Measurements from ENCODE around the gene HTRA3. TPM values are rescaled to one million over a fixed set of nuclear protein-coding genes. Genes with fewer than 3 reads are reported as not detected.

The HTRA3 gene
- total and polyA plus RNA-seq, 2 of the 8 experiments (the other 6 are each of a cell fraction or from before 2014, with no cell fraction given), result 3.2 to 5.8 TPM

- DNase-seq (ENCODE audit: low read depth in 1 of 2, low spot score in 2 of 2) (no peak), FAIRE-seq (no peak)
- H3K18ac ChIP-seq (ENCODE audit: extremely low read depth, low read length), result no peak overlapping the region
- no peak overlapping the region for H3K4me3 ChIP-seq (ENCODE audit: extremely low read depth in 1 of 4, insufficient read depth in 2 of 4, low read depth in 3 of 4, low read length in 4 of 4)
- H4K8ac ChIP-seq (ENCODE audit: extremely low read depth, insufficient read depth, low read length), result no peak overlapping the region; the same call in 1 of the 2 replicates
- H3K9ac ChIP-seq (replicated peaks in 1 of 4; ENCODE audit: extremely low read depth in 1 of 4, low read depth in 3 of 4, low read length in 3 of 4), result no peak overlapping the region
- H4K91ac ChIP-seq (replicated peaks; ENCODE audit: insufficient read length, low read length), result no peak overlapping the region
- POLR2A ChIA-PET (ENCODE audit: partially characterized antibody), result no interaction called here
- H4K20me1 ChIP-seq (replicated peaks in 1 of 2; ENCODE audit: control insufficient read depth in 1 of 2, insufficient read depth in 2 of 2, low read length in 2 of 2), result peaks cover 0 to 1% of the 10 kb centered on the region in 2 experiments
- no peaks in the 10 kb centered on the region for H3K9me3 ChIP-seq (ENCODE audit: insufficient read depth in 2 of 2, low read depth in 1 of 2, low read length in 1 of 2)
- H3K36me3 ChIP-seq (ENCODE audit: control insufficient read depth in 2 of 4, insufficient read depth in 4 of 4, low read length in 3 of 4), result no peaks in the 10 kb centered on the region
- CTCF ChIA-PET (ENCODE audit: partially characterized antibody), result interaction anchor here (0.6 to 2.1 kb wide), 4 partner anchors 20 to 460 kb away, joined by 3 to 6 read pairs (median 4); no protein-coding TSS in a partner anchor
- no peak overlapping the region for H2BK12ac ChIP-seq (ENCODE audit: low read depth, low read length)
- no peak overlapping the region for H3K4me2 ChIP-seq (ENCODE audit: insufficient read depth in 1 of 2, low read depth in 2 of 2, low read length in 2 of 2)
- H3K23ac ChIP-seq (ENCODE audit: insufficient read length), result no peak overlapping the region
- H3K27ac ChIP-seq (ENCODE audit: low read depth, low read length), result no peak overlapping the region
- no peak overlapping the region for H2BK5ac ChIP-seq (ENCODE audit: low read depth, low read length)
- no peak overlapping the region for H2BK15ac ChIP-seq (ENCODE audit: low read length)
- H3K79me1 ChIP-seq (ENCODE audit: low read depth, low read length), result no peaks in the 10 kb centered on the region
- H2BK20ac ChIP-seq (ENCODE audit: low read length), result no peak overlapping the region
- no peaks in the 10 kb centered on the region for H3K27me3 ChIP-seq (replicated peaks in 1 of 4; ENCODE audit: control insufficient read depth in 3 of 4, extremely low read depth in 1 of 4, insufficient read depth in 3 of 4, low read length in 3 of 4)
- H2BK120ac ChIP-seq (replicated peaks; ENCODE audit: low read depth, low read length), result no peak overlapping the region
- no peaks in the 10 kb centered on the region for H3K79me2 ChIP-seq (ENCODE audit: control insufficient read depth in 1 of 2, insufficient read depth in 2 of 2, low read length in 2 of 2)
- WGBS, 2 experiments (ENCODE audit: extremely low coverage in 1 of 2, insufficient coverage in 1 of 2, insufficient read length in 1 of 2, insufficient replicate concordance in 2 of 2, low coverage in 1 of 2, low lambda C conversion rate in 2 of 2, missing lambda C conversion rate in 1 of 2), result 88% methylated on average over 23 of the region's 23 CpGs; no CpG with 5 or more reads in 1 of the 2 experiments
- H2AFZ ChIP-seq (ENCODE audit: low read length), result no peak overlapping the region
- TF ChIP-seq SIN3A (conservative IDR thresholded peaks at IDR 0.05 in 1 of 2, IDR thresholded peaks at IDR 0.05 in 1 of 2; ENCODE audit: low read depth in 1 of 2, low read length in 2 of 2), result no peak
- no peak for TF ChIP-seq JUN (IDR thresholded peaks at IDR 0.05; ENCODE audit: low read depth, low read length)
- TF ChIP-seq PHF8 (conservative IDR thresholded peaks at IDR 0.05; ENCODE audit: low read depth, low read length), result no peak
- no peak for TF ChIP-seq CTCF (IDR thresholded peaks at IDR 0.05; ENCODE audit: control extremely low read depth in 1 of 3, insufficient read depth in 1 of 3, low read depth in 1 of 3, low read length in 3 of 3)
- TF ChIP-seq RBBP5 (IDR thresholded peaks at IDR 0.05; ENCODE audit: borderline replicate concordance, low read depth, low read length), result no peak
- no peak for TF ChIP-seq RAD21 (IDR thresholded peaks at IDR 0.05 in 1 of 2, conservative IDR thresholded peaks at IDR 0.05 in 1 of 2; ENCODE audit: low read depth in 2 of 2, low read length in 2 of 2)
- no peak for TF ChIP-seq BCL11A (IDR thresholded peaks at IDR 0.05; ENCODE audit: low read depth in 2 of 2, low read length in 2 of 2)
- no peak overlapping the region for H3K4ac ChIP-seq (replicated peaks; ENCODE audit: insufficient read length, low read depth, low read length)
- no peak overlapping the region for H3K56ac ChIP-seq (replicated peaks; ENCODE audit: insufficient read length, low read depth, low read length)
- H3K14ac ChIP-seq (ENCODE audit: insufficient read length), result no peak overlapping the region
- H3K4me1 ChIP-seq (replicated peaks in 1 of 4; ENCODE audit: control insufficient read depth in 3 of 4, insufficient read depth in 4 of 4, low read length in 3 of 4), result no peaks in the 10 kb centered on the region
- H4K5ac ChIP-seq (ENCODE audit: insufficient read length, low read depth, low read length), result no peak overlapping the region
- no peak overlapping the region; the same call in 1 of the 2 replicates for H2AK5ac ChIP-seq (ENCODE audit: low read depth, low read length)
- no peaks in the 10 kb centered on the region for H3K23me2 ChIP-seq (ENCODE audit: low read depth, low read length)
Observed at GRCh38 chr4:8285976-8286718, 16.6 kb downstream of the HTRA3 start.

All from H1 (cell line).